GM19238 (cell line): Measurements from ENCODE around the gene PDE4DIP.
"Not testable (repeated sequence)": the region's sequence is repeated elsewhere in the genome, so short reads cannot be mapped to it uniquely, and the experiment has no call there.

ENCODE experiments used
- DNase-seq: peaks from one replicate; pipeline ENCODE4 v3.0.0; 2011; ENCODE audit warnings: low spot score; ENCODE audit not compliant: insufficient read length

Gene PDE4DIP

GRCh38 chr1:148844220-148844619 lies at the start of gene PDE4DIP:
TSS of gene PDE4DIP (plus strand) at chr1:148844428. CDS start at chr1:148844775, 347 bp downstream.
- not testable (repeated sequence) for DNase-seq

GRCh38 chr1:148808268-148808928 lies 35.8 kb upstream of the PDE4DIP start:
- DNase-seq, result not testable (repeated sequence)

GRCh38 chr1:148808929-148809283 lies 35.3 kb upstream of the PDE4DIP start:
- not testable (repeated sequence) for DNase-seq

- DNase-seq, result not testable (repeated sequence)
Measured at GRCh38 chr1:148822180-148822579, 22.0 kb upstream of the PDE4DIP start.

GRCh38 chr1:148823822-148824221 lies 20.4 kb upstream of the PDE4DIP start:
- not testable (repeated sequence) for DNase-seq

GRCh38 chr1:148825029-148825428 lies 19.2 kb upstream of the PDE4DIP start:
- not testable (repeated sequence) for DNase-seq

GRCh38 chr1:148828531-148828930 lies 15.7 kb upstream of the PDE4DIP start:
- DNase-seq, result not testable (repeated sequence)

GRCh38 chr1:148828962-148829361 lies 15.3 kb upstream of the PDE4DIP start:
- DNase-seq, result not testable (repeated sequence)

- DNase-seq, result not testable (repeated sequence)
Measured at GRCh38 chr1:148829365-148829764, 14.9 kb upstream of the PDE4DIP start.

- DNase-seq, result not testable (repeated sequence)
Measured at GRCh38 chr1:148841262-148841661, 3.0 kb upstream of the PDE4DIP start.

GRCh38 chr1:148844651-148845050 lies 423 bp downstream of the PDE4DIP start:
- DNase-seq, result not testable (repeated sequence)

GRCh38 chr1:148845068-148845467 lies 840 bp downstream of the PDE4DIP start:
- not testable (repeated sequence) for DNase-seq

- DNase-seq, result not testable (repeated sequence)
Measured at GRCh38 chr1:148850347-148850746, 6.1 kb downstream of the PDE4DIP start.

GRCh38 chr1:148850840-148851239 lies 6.6 kb downstream of the PDE4DIP start:
- not testable (repeated sequence) for DNase-seq

GRCh38 chr1:148851684-148852083 lies 7.5 kb downstream of the PDE4DIP start:
- DNase-seq, result not testable (repeated sequence)

- DNase-seq, result not testable (repeated sequence)
Measured at GRCh38 chr1:148853363-148853762, 9.1 kb downstream of the PDE4DIP start.

GRCh38 chr1:148854063-148854462 lies 9.8 kb downstream of the PDE4DIP start:
- not testable (repeated sequence) for DNase-seq

GRCh38 chr1:148855367-148855766 lies 11.1 kb downstream of the PDE4DIP start:
- DNase-seq, result not testable (repeated sequence)

- DNase-seq, result not testable (repeated sequence)
Measured at GRCh38 chr1:148860049-148860448, 15.8 kb downstream of the PDE4DIP start.

GRCh38 chr1:148860579-148861259 lies 16.5 kb downstream of the PDE4DIP start:
- DNase-seq, result not testable (repeated sequence)

- not testable (repeated sequence) for DNase-seq
Measured at GRCh38 chr1:148862590-148862989, 18.4 kb downstream of the PDE4DIP start.

GRCh38 chr1:148868924-148869633 lies 24.9 kb downstream of the PDE4DIP start:
- not testable (repeated sequence) for DNase-seq
